GM21390 (cell line): Measurements from ENCODE around the gene NLRP6.
"Not testable (repeated sequence)": the region's sequence is repeated elsewhere in the genome, so short reads cannot be mapped to it uniquely, and the experiment has no call there.

ENCODE experiments used
- ATAC-seq: cut with Tn5 transposase; IDR thresholded peaks from one replicate; pipeline ENCODE4 v1.9.1; 2021; ENCODE audit not compliant: unreplicated experiment

The NLRP6 gene

GRCh38 chr11:319121-319887 lies 41.1 kb downstream of the NLRP6 start:
- ATAC-seq: not testable (repeated sequence)

GRCh38 chr11:319888-320273 lies 41.7 kb downstream of the NLRP6 start:
- not testable (repeated sequence) for ATAC-seq

GRCh38 chr11:324156-324555 lies 45.9 kb downstream of the NLRP6 start:
- no peak for ATAC-seq

- ATAC-seq: not testable (repeated sequence)
Measured at GRCh38 chr11:324593-325517, 46.6 kb downstream of the NLRP6 start.

- ATAC-seq: no peak
Measured at GRCh38 chr11:325796-326591, 47.8 kb downstream of the NLRP6 start.

- ATAC-seq: no peak
Measured at GRCh38 chr11:326592-326841, 48.3 kb downstream of the NLRP6 start.

- ATAC-seq: peak; percentile 63
Measured at GRCh38 chr11:326842-327580, 48.8 kb downstream of the NLRP6 start.

- ATAC-seq: no peak
Measured at GRCh38 chr11:327581-327923, 49.3 kb downstream of the NLRP6 start.

GRCh38 chr11:328012-328411 lies 49.8 kb downstream of the NLRP6 start:
- no peak for ATAC-seq

- ATAC-seq: not testable (repeated sequence)
Measured at GRCh38 chr11:328516-329100, 50.4 kb downstream of the NLRP6 start.

GRCh38 chr11:329886-330253 lies 51.7 kb downstream of the NLRP6 start:
- ATAC-seq: no peak

GRCh38 chr11:330307-330693 lies 52.1 kb downstream of the NLRP6 start:
- no peak for ATAC-seq

- no peak for ATAC-seq
Measured at GRCh38 chr11:330694-331357, 52.6 kb downstream of the NLRP6 start.

GRCh38 chr11:331358-332060 lies 53.3 kb downstream of the NLRP6 start:
- ATAC-seq: no peak

- no peak for ATAC-seq
Measured at GRCh38 chr11:332651-333480, 54.7 kb downstream of the NLRP6 start.

- not testable (repeated sequence) for ATAC-seq
Measured at GRCh38 chr11:333616-334263, 55.5 kb downstream of the NLRP6 start.

GRCh38 chr11:334264-334994 lies 56.2 kb downstream of the NLRP6 start:
- ATAC-seq: no peak
